A549 (cell line): ENCODE data around the gene MIXL1.

Experiments
- CEBPB ChIP-seq, 2 experiments: fragments of >200 bp in 1 of 2; sonication (Bioruptor Twin) in 1 of 2; formaldehyde crosslinking in 1 of 2; IDR thresholded peaks; 2 replicates each; pipeline ENCODE4 v1.6.1; 2012 to 2016
- CHD2 ChIP-seq: fragments of 150-350 bp; IDR thresholded peaks from 2 replicates; pipeline ENCODE4 v1.6.1; 2014; ENCODE audit warnings: low read length; ENCODE audit not compliant: partially characterized antibody
- JUNB ChIP-seq: fragments of >200 bp; sonication (Bioruptor Twin); formaldehyde crosslinking; IDR thresholded peaks from 2 replicates; pipeline ENCODE4 v1.6.1; 2016
- MYC ChIP-seq: IDR thresholded peaks from 2 replicates; pipeline ENCODE4 v1.6.1; 2012; ENCODE audit warnings: mild to moderate bottlenecking, inconsistent platforms, low read length, improper control_type of control experiment, borderline replicate concordance
- ZFP36 ChIP-seq: fragments of 450-650 bp; IDR thresholded peaks from 2 replicates; pipeline ENCODE4 v1.6.1; 2014; ENCODE audit warnings: borderline replicate concordance; ENCODE audit not compliant: partially characterized antibody
- ZSCAN20 ChIP-seq: fragments of 250-450 bp; sonication (Bioruptor Pico); IDR thresholded peaks from 2 replicates; pipeline ENCODE4 v1.8.0; 2022; ENCODE audit warnings: mild to moderate bottlenecking, moderate library complexity
- TF ChIP-seq, protein P1 (sequence below): fragments of >200 bp; sonication (Bioruptor Twin); formaldehyde crosslinking; IDR thresholded peaks from 3 replicates; pipeline ENCODE4 v1.6.1; 2016
- TF ChIP-seq, protein P2 (sequence below): IDR thresholded peaks from 2 replicates; pipeline ENCODE4 v1.6.1; 2012
- TF ChIP-seq, protein P3 (sequence below): fragments of >200 bp; sonication (Bioruptor Twin); formaldehyde crosslinking; IDR thresholded peaks from 3 replicates; pipeline ENCODE4 v1.5.1; 2016
- TF ChIP-seq, protein P4 (sequence below): IDR thresholded peaks from 2 replicates; pipeline ENCODE4 v1.6.1; 2012

DNA sequence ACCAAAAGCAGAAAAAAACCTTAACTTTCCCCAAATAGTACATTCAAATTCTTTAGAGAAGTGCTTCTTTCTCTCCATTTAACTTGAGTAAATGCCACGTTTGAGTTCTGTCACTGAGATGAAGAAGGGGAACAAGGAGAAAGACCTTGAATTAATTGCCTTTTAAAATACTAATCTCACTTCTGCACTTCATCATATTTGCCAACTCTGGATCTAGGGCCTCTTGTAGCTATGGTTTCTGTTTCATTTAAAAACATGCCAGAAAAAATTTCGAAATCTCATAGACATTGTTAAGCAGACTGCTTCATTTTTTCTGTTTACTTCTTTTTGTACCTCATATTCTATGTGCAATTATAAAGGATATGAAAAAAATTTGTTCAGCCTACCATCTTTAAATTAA is 24.6 kb downstream of the MIXL1 start:
- TF ChIP-seq, protein P1, sequence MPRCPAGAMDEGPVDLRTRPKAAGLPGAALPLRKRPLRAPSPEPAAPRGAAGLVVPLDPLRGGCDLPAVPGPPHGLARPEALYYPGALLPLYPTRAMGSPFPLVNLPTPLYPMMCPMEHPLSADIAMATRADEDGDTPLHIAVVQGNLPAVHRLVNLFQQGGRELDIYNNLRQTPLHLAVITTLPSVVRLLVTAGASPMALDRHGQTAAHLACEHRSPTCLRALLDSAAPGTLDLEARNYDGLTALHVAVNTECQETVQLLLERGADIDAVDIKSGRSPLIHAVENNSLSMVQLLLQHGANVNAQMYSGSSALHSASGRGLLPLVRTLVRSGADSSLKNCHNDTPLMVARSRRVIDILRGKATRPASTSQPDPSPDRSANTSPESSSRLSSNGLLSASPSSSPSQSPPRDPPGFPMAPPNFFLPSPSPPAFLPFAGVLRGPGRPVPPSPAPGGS: no peak
- TF ChIP-seq, protein P2, sequence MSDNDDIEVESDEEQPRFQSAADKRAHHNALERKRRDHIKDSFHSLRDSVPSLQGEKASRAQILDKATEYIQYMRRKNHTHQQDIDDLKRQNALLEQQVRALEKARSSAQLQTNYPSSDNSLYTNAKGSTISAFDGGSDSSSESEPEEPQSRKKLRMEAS: no peak
- TF ChIP-seq MYC (no peak), JUNB (no peak), CEBPB (IDR thresholded peaks at IDR 0.05) (no peak), ZFP36 (no peak), ZSCAN20 (CRISPR knock-in tag) (no peak), CHD2 (no peak)
- TF ChIP-seq, protein P3, sequence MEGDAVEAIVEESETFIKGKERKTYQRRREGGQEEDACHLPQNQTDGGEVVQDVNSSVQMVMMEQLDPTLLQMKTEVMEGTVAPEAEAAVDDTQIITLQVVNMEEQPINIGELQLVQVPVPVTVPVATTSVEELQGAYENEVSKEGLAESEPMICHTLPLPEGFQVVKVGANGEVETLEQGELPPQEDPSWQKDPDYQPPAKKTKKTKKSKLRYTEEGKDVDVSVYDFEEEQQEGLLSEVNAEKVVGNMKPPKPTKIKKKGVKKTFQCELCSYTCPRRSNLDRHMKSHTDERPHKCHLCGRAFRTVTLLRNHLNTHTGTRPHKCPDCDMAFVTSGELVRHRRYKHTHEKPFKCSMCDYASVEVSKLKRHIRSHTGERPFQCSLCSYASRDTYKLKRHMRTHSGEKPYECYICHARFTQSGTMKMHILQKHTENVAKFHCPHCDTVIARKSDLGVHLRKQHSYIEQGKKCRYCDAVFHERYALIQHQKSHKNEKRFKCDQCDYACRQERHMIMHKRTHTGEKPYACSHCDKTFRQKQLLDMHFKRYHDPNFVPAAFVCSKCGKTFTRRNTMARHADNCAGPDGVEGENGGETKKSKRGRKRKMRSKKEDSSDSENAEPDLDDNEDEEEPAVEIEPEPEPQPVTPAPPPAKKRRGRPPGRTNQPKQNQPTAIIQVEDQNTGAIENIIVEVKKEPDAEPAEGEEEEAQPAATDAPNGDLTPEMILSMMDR: no peak
- TF ChIP-seq, protein P4, sequence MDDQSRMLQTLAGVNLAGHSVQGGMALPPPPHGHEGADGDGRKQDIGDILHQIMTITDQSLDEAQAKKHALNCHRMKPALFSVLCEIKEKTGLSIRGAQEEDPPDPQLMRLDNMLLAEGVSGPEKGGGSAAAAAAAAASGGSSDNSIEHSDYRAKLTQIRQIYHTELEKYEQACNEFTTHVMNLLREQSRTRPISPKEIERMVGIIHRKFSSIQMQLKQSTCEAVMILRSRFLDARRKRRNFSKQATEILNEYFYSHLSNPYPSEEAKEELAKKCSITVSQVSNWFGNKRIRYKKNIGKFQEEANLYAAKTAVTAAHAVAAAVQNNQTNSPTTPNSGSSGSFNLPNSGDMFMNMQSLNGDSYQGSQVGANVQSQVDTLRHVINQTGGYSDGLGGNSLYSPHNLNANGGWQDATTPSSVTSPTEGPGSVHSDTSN: no peak
